Measurements from ENCODE around the gene STPG3. TPM values are rescaled to one million over a fixed set of nuclear protein-coding genes. Genes with fewer than 3 reads are reported as not detected.
A peak's percentile ranks its signal among the peaks of the same experiment; 100 is the strongest.

STPG3 gene
- total and polyA plus RNA-seq, 2 of the 13 experiments (the other 11 are each of a cell fraction or from before 2014, with no cell fraction given): not detected

DNA sequence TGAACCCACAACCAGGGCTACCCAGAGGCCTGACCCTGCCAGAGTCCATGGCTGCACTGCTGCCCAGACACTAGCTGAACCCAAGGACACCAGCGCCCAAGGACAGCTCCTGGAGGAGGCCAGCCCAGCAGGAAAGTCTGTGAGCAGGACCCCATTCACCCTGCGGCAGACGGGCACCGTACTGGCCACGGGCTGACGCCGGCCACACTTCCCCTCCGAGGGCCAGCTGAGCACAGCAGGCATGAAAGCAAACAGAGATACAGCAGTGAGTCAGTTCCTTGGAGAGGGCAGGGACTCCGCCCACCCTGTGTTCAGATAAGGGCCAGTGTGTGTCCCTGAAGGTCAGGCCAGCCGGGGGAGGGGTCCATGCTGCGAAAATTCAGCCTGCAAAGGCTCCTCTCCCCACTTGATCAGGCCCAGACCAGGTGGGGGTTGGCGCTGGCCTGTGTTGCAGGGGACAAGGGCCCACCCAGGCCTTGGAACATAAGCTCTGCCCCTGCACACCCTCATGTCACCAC is 32.3 kb upstream of the STPG3 start (continued):
- TF ChIP-seq ARID4A (CRISPR knock-in tag; IDR thresholded peaks at IDR 0.05; ENCODE audit: borderline replicate concordance) (peak; percentile 68; the same call in 1 of the 2 replicates), HNF4G (IDR thresholded peaks at IDR 0.05; ENCODE audit: borderline replicate concordance, low read depth, low read length) (no peak), HNF4G (CRISPR knock-in tag; IDR thresholded peaks at IDR 0.05; ENCODE audit: borderline replicate concordance, low read depth) (no peak), ZBTB26 (CRISPR knock-in tag; IDR thresholded peaks at IDR 0.05; ENCODE audit: borderline replicate concordance) (no peak), MEIS1 (CRISPR knock-in tag; IDR thresholded peaks at IDR 0.05; ENCODE audit: borderline replicate concordance) (no peak), SMAD3 (CRISPR knock-in tag; IDR thresholded peaks at IDR 0.05) (0 out of 2 replicates have a peak, but pooled peaks have one; percentile 36), HDAC2 (CRISPR knock-in tag; IDR thresholded peaks at IDR 0.05) (peak; percentile 75), ZNF296 (CRISPR knock-in tag; conservative IDR thresholded peaks at IDR 0.05) (peak; percentile 81; the same call in 1 of the 2 replicates), ZNF484 (CRISPR knock-in tag; IDR thresholded peaks at IDR 0.05; ENCODE audit: borderline replicate concordance, low read depth) (no peak), HOXA3 (CRISPR knock-in tag; IDR thresholded peaks at IDR 0.05) (peak; percentile 45; the same call in 1 of the 2 replicates), ZNF598 (CRISPR knock-in tag; IDR thresholded peaks at IDR 0.05; ENCODE audit: borderline replicate concordance) (no peak), FOXM1 (CRISPR knock-in tag; IDR thresholded peaks at IDR 0.05) (no peak), ZFP36L2 (CRISPR knock-in tag; IDR thresholded peaks at IDR 0.05) (no peak), TCF12 (IDR thresholded peaks at IDR 0.05) (no peak), TCF12 (CRISPR knock-in tag; IDR thresholded peaks at IDR 0.05) (no peak), ZNF749 (CRISPR knock-in tag; IDR thresholded peaks at IDR 0.05; ENCODE audit: borderline replicate concordance) (peak; percentile 51; the same call in 1 of the 2 replicates), KDM3A (CRISPR knock-in tag; IDR thresholded peaks at IDR 0.05; ENCODE audit: low read depth) (peak; percentile 15; the same call in 1 of the 2 replicates), NBN (conservative IDR thresholded peaks at IDR 0.05) (no peak), NFKBIZ (CRISPR knock-in tag; IDR thresholded peaks at IDR 0.05) (peak; percentile 34; the same call in 1 of the 2 replicates), ZNF768 (CRISPR knock-in tag; IDR thresholded peaks at IDR 0.05) (peak; percentile 33; the same call in 1 of the 2 replicates)
- TF ChIP-seq, protein P1, sequence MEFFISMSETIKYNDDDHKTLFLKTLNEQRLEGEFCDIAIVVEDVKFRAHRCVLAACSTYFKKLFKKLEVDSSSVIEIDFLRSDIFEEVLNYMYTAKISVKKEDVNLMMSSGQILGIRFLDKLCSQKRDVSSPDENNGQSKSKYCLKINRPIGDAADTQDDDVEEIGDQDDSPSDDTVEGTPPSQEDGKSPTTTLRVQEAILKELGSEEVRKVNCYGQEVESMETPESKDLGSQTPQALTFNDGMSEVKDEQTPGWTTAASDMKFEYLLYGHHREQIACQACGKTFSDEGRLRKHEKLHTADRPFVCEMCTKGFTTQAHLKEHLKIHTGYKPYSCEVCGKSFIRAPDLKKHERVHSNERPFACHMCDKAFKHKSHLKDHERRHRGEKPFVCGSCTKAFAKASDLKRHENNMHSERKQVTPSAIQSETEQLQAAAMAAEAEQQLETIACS (CRISPR knock-in tag; IDR thresholded peaks at IDR 0.05): no peak
- TF ChIP-seq, protein P2, sequence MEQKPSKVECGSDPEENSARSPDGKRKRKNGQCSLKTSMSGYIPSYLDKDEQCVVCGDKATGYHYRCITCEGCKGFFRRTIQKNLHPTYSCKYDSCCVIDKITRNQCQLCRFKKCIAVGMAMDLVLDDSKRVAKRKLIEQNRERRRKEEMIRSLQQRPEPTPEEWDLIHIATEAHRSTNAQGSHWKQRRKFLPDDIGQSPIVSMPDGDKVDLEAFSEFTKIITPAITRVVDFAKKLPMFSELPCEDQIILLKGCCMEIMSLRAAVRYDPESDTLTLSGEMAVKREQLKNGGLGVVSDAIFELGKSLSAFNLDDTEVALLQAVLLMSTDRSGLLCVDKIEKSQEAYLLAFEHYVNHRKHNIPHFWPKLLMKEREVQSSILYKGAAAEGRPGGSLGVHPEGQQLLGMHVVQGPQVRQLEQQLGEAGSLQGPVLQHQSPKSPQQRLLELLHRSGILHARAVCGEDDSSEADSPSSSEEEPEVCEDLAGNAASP (CRISPR knock-in tag; IDR thresholded peaks at IDR 0.05; ENCODE audit: borderline replicate concordance): peak; percentile 71; the same call in 1 of the 2 replicates

All from HepG2 (cell line).